AG04449 (cell line): ENCODE results near the gene RAPGEFL1.
A peak's percentile ranks its signal among the peaks of the same experiment; 100 is the strongest.

ENCODE experiments used
- CTCF ChIA-PET: fragments of 350-600 bp; formaldehyde crosslinking; extraction: SDS; loops from one replicate; lab custom pipeline; 2021; ENCODE audit warnings: antibody characterized with exemption; lab: Yijun Ruan, JAX
- POLR2A ChIA-PET: fragments of 400-600, 350-600 bp; formaldehyde crosslinking; extraction: SDS; loops from one replicate; lab custom pipeline; 2020; ENCODE audit warnings: antibody characterized with exemption, inconsistent platforms; lab: Yijun Ruan, JAX
- DNase-seq: peaks from one replicate; pipeline ENCODE4 v3.0.0-alpha.2; 2010; ENCODE audit warnings: low read depth, low spot score
- H3K4me3 ChIP-seq: 2 replicates; pipeline ENCODE4 v1.5.1; 2011; ENCODE audit warnings: low read depth, mild to moderate bottlenecking, control low read depth, low read length
- CTCF ChIP-seq: IDR thresholded peaks from one replicate; pipeline ENCODE4 v1.5.1; 2011; ENCODE audit warnings: mild to moderate bottlenecking, moderate library complexity, low read length, control low read depth, inconsistent platforms; ENCODE audit not compliant: insufficient read depth; ENCODE audit errors: missing control alignments

RAPGEFL1 gene

GRCh38 chr17:40168262-40168832 is 8.9 kb upstream of the RAPGEFL1 start:
- POLR2A ChIA-PET = interaction anchor here (0.9 to 1.5 kb wide), 4 partner anchors 11 to 69 kb away, joined by 3 to 5 read pairs (median 4); no protein-coding TSS in a partner anchor
- CTCF ChIA-PET = interaction anchor here (0.7 to 3.5 kb wide), 53 partner anchors 8 to 161 kb away, joined by 3 to 91 read pairs (median 5); partner anchors contain the start of genes CASC3, CSF3, MED24 and MSL1
- no peak overlapping the region for H3K4me3 ChIP-seq
- DNase-seq = peak; percentile 26
- TF ChIP-seq CTCF = peak; percentile 55

GRCh38 chr17:40170325-40170724 is 6.9 kb upstream of the RAPGEFL1 start:
- no peak for TF ChIP-seq CTCF
- POLR2A ChIA-PET = interaction anchor here (0.6 kb wide), 1 partner anchor 33 kb away, joined by 3 read pairs; no protein-coding TSS in a partner anchor
- CTCF ChIA-PET = interaction anchor here (1.1 to 2.7 kb wide), 11 partner anchors 9 to 157 kb away, joined by 4 to 11 read pairs (median 7); no protein-coding TSS in a partner anchor
- DNase-seq = no peak
- H3K4me3 ChIP-seq = no peak overlapping the region

- no peak overlapping the region for H3K4me3 ChIP-seq
- no peak for TF ChIP-seq CTCF
- ChIA-PET CTCF (interaction anchor here (0.9 to 1.0 kb wide), 2 partner anchors 12 to 60 kb away, joined by 3 read pairs; no protein-coding TSS in a partner anchor), POLR2A (interaction anchor here (0.6 kb wide), 1 partner anchor 29 kb away, joined by 3 read pairs; no protein-coding TSS in a partner anchor)
- DNase-seq = no peak
Measured at GRCh38 chr17:40171750-40172149, 5.5 kb upstream of the RAPGEFL1 start.

- ChIA-PET POLR2A (interaction anchor here (0.7 kb wide), 1 partner anchor 26 kb away, joined by 3 read pairs; no protein-coding TSS in a partner anchor), CTCF (interaction anchor here (0.8 to 10.4 kb wide), 5 partner anchors 9 to 158 kb away, joined by 3 to 76 read pairs (median 4); partner anchors contain the start of gene CSF3)
- TF ChIP-seq CTCF = no peak
- DNase-seq = no peak
- no peak overlapping the region for H3K4me3 ChIP-seq
Measured at GRCh38 chr17:40173091-40173777, 4.0 kb upstream of the RAPGEFL1 start.

- no peak for DNase-seq
- no peak overlapping the region for H3K4me3 ChIP-seq
- TF ChIP-seq CTCF = no peak
- ChIA-PET POLR2A (interaction anchor here (0.7 kb wide), 1 partner anchor 26 kb away, joined by 3 read pairs; no protein-coding TSS in a partner anchor), CTCF (interaction anchor here (0.9 to 10.4 kb wide), 5 partner anchors 19 to 158 kb away, joined by 3 to 76 read pairs (median 5); partner anchors contain the start of gene CSF3)
Measured at GRCh38 chr17:40173778-40174135, 3.5 kb upstream of the RAPGEFL1 start.
